Measurements from ENCODE around the gene SMG9.

GRCh38 chr19:43797118-43797517 lies 42.4 kb upstream of the SMG9 start:
- TF ChIP-seq CTCF (IDR thresholded peaks at IDR 0.05; ENCODE audit: low read length): no peak
- no peak for TF ChIP-seq EZH2phosphoT487 (IDR thresholded peaks at IDR 0.05; ENCODE audit: low read length)
- no peak for TF ChIP-seq EZH2 (optimal IDR thresholded peaks at IDR 0.05; ENCODE audit: low read depth, low read length)

All from MM.1S (cell line).